ENCODE results near the gene MYO15A. TPM values are rescaled to one million over a fixed set of nuclear protein-coding genes. Genes with fewer than 3 reads are reported as not detected.

Gene MYO15A
- total and polyA plus RNA-seq, 12 donors = 0.44 to 3.5 (median 0.88) TPM; not detected in 2

DNA sequence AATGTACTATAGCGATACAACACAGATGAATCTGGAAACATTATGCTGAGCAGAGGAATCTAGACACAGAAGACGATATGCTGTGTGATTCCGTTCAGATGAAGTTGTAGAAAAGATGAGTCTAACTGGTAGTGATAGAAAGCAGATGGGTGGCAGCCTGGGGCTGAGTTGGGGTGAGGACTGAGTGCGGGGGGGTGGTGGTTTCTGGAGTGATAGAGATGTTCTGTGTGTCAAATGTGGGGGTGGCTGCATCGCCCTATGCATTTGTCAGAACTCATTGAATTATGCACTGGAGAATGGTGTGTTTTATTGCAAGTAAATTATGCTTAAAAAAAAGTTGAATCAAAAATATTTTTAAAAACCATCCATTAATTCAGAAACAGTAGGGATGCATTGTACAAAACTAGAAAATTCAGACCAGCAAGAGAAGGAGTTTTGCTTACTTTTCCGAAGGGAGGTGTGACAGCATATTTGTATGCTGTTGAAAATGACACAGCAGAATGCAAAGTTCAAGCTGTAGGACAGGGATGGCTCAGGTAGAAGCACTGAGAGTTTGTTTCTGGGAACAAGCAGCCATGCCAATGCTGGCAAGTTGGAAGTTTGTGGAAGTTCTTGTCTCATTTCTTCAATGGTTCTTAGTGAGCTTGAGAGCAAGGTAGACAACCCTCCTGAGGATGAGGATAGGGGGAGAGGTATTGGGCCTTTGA, 33.8 kb upstream of the MYO15A start:
- no peak for DNase-seq
- intact Hi-C loops (cut with DNase I) = no loop called here
- Histone ChIP-seq H3K27me3 (peaks cover 5% of the 10 kb centered on the region), H3K4me3 (no peak overlapping the region), H3K27ac (no peak overlapping the region), H3K9me3 (replicated peaks in 1 of 3) (no peaks in the 10 kb centered on the region), H3K36me3 (replicated peaks in 1 of 2) (no peaks in the 10 kb centered on the region), H3K4me1 (replicated peaks in 1 of 2) (peaks cover 0 to 6% of the 10 kb centered on the region in 2 donors)
- TF ChIP-seq POLR2A (IDR thresholded peaks at IDR 0.05) = no peak
- TF ChIP-seq, protein P1, sequence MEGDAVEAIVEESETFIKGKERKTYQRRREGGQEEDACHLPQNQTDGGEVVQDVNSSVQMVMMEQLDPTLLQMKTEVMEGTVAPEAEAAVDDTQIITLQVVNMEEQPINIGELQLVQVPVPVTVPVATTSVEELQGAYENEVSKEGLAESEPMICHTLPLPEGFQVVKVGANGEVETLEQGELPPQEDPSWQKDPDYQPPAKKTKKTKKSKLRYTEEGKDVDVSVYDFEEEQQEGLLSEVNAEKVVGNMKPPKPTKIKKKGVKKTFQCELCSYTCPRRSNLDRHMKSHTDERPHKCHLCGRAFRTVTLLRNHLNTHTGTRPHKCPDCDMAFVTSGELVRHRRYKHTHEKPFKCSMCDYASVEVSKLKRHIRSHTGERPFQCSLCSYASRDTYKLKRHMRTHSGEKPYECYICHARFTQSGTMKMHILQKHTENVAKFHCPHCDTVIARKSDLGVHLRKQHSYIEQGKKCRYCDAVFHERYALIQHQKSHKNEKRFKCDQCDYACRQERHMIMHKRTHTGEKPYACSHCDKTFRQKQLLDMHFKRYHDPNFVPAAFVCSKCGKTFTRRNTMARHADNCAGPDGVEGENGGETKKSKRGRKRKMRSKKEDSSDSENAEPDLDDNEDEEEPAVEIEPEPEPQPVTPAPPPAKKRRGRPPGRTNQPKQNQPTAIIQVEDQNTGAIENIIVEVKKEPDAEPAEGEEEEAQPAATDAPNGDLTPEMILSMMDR (IDR thresholded peaks at IDR 0.05) = no peak
- 80 to 83% (median 82%) methylated on average over 6 of the region's 6 CpGs for WGBS, 4 donors

DNA sequence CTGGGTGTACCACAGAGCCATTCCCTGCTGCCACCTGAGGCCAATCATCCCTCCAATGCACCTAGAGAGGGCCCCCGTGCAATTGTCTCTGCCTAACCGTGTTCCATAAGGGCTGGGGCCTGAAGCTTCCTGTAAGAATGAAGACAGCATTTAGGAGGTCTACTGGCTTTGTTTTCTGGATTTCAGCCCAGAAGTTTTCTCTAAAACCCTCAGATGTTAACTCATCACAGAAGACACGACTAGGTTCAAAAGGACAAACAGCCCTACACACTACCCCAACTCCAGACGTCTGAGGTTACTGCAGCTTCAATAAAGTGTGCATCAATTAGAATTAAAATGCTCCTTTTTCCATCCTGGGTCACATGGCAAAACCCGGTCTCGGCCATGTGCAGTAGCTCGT, 31.6 kb upstream of the MYO15A start:
- TF ChIP-seq, protein P1 (IDR thresholded peaks at IDR 0.05) = no peak
- no peak for TF ChIP-seq POLR2A (IDR thresholded peaks at IDR 0.05)
- intact Hi-C loops (cut with DNase I) = no loop called here
- Histone ChIP-seq H3K27me3 (peaks cover 5% of the 10 kb centered on the region), H3K27ac (no peak overlapping the region), H3K4me3 (no peak overlapping the region), H3K36me3 (replicated peaks in 1 of 2) (no peaks in the 10 kb centered on the region), H3K4me1 (replicated peaks in 1 of 2) (no peaks in the 10 kb centered on the region), H3K9me3 (replicated peaks in 1 of 3) (no peaks in the 10 kb centered on the region)
- WGBS, 4 donors = 64 to 69% (median 66%) methylated on average over 7 of the region's 7 CpGs
- DNase-seq = no peak

DNA sequence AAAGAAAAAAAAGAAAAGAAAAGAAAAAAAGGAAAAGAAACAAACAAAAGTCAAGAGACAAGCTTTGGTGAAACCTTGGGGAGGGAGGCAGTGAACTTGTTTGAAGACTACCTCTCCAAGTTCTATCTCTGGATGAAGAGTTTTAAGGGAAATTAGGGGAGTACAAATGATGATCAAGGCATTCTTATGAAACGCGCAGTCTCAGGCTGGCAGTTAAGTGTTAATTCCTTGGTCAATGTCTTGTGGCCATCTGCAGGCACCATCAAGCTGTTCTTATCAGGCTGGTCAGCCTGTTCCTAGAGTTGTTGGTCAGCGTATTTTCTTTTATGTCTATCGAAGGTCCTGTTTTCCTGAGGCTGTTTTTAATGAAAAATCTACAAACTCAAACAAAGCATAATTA, 29.0 kb upstream of the MYO15A start:
- Histone ChIP-seq H3K36me3 (replicated peaks in 1 of 2) (no peaks in the 10 kb centered on the region), H3K27me3 (peaks cover 5% of the 10 kb centered on the region), H3K9me3 (replicated peaks in 1 of 3) (no peaks in the 10 kb centered on the region), H3K4me3 (no peak overlapping the region), H3K27ac (no peak overlapping the region), H3K4me1 (replicated peaks in 1 of 2) (no peaks in the 10 kb centered on the region)
- no peak for TF ChIP-seq POLR2A (IDR thresholded peaks at IDR 0.05)
- TF ChIP-seq, protein P1 (IDR thresholded peaks at IDR 0.05) = no peak
- 64 to 78% (median 72%) methylated on average over 4 of the region's 4 CpGs for WGBS, 4 donors
- DNase-seq = no peak
- intact Hi-C loops (cut with DNase I) = no loop called here

DNA sequence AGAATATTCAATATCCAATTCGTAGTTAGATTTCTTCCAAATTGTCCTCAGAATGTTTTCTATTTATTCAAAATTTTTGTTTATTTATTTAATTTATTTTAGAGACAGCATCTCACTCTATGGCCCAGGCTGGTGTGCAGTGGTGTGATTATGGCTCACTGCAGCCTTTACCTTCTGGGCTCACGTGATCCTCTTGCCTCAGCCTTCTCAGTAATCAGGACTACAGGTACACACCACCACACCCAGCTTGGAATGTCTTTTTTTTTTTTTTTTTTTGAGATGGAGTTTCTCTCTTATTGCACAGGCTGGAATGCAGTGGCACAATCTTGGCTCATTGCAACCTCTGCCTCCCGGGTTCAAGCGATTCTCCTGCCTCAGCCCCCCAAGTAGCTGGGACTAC, 24.3 kb upstream of the MYO15A start:
- H3K27ac ChIP-seq = no peak overlapping the region
- H3K4me1 ChIP-seq (replicated peaks in 1 of 2) = peaks cover 6 to 14% of the 10 kb centered on the region in 2 donors
- TF ChIP-seq, protein P1 (IDR thresholded peaks at IDR 0.05) = no peak
- TF ChIP-seq POLR2A (IDR thresholded peaks at IDR 0.05) = no peak
- no peaks in the 10 kb centered on the region for H3K36me3 ChIP-seq (replicated peaks in 1 of 2)
- no peak for DNase-seq
- H3K9me3 ChIP-seq (replicated peaks in 1 of 3) = no peaks in the 10 kb centered on the region
- intact Hi-C loops (cut with DNase I) = no loop called here
- no peak overlapping the region for H3K4me3 ChIP-seq
- WGBS, 4 donors = 69 to 85% (median 80%) methylated on average over 4 of the region's 4 CpGs
- H3K27me3 ChIP-seq = no peaks in the 10 kb centered on the region

Data from adrenal gland (tissue), 12 donors.